GM21529 (cell line): ENCODE results near the gene MCU.
A peak's percentile ranks its signal among the peaks of the same experiment; 100 is the strongest.
"Not testable (repeated sequence)": the region's sequence is repeated elsewhere in the genome, so short reads cannot be mapped to it uniquely, and the experiment has no call there.

Source experiments
- ATAC-seq: cut with Tn5 transposase; IDR thresholded peaks from one replicate; pipeline ENCODE4 v1.9.1; 2021; ENCODE audit not compliant: unreplicated experiment

The MCU gene

GRCh38 chr10:72686430-72686829 lies 5.5 kb upstream of the MCU start:
- not testable (repeated sequence) for ATAC-seq

GRCh38 chr10:72687035-72687434 lies 4.9 kb upstream of the MCU start:
- ATAC-seq: no peak

- ATAC-seq: no peak
These were observed 3.7 kb upstream of the MCU start for GRCh38 chr10:72688208-72688651.

GRCh38 chr10:72689660-72690059 lies 2.3 kb upstream of the MCU start:
- ATAC-seq: no peak

- ATAC-seq: no peak
These were observed 1.7 kb upstream of the MCU start for GRCh38 chr10:72690071-72690755.

- no peak for ATAC-seq
These were observed 477 bp upstream of the MCU start for GRCh38 chr10:72691470-72691862.

- ATAC-seq: peak; percentile 3
These were observed 726 bp downstream of the MCU start for GRCh38 chr10:72692744-72692993.

- ATAC-seq: no peak
These were observed 1.2 kb downstream of the MCU start for GRCh38 chr10:72692994-72693781.

GRCh38 chr10:72694476-72695369 lies 2.8 kb downstream of the MCU start:
- ATAC-seq: no peak

GRCh38 chr10:72695496-72695895 lies 3.6 kb downstream of the MCU start:
- ATAC-seq: no peak

- ATAC-seq: no peak
These were observed 5.8 kb downstream of the MCU start for GRCh38 chr10:72697716-72698115.

GRCh38 chr10:72702465-72702864 lies 10.5 kb downstream of the MCU start:
- ATAC-seq: not testable (repeated sequence)

GRCh38 chr10:72702868-72703581 lies 11.1 kb downstream of the MCU start:
- ATAC-seq: peak; percentile 58

GRCh38 chr10:72704117-72704516 lies 12.2 kb downstream of the MCU start:
- no peak for ATAC-seq

- ATAC-seq: no peak
These were observed 17.1 kb downstream of the MCU start for GRCh38 chr10:72709041-72709440.

GRCh38 chr10:72712136-72712535 lies 20.2 kb downstream of the MCU start:
- ATAC-seq: no peak

GRCh38 chr10:72719941-72720592 lies 28.1 kb downstream of the MCU start:
- ATAC-seq: no peak

GRCh38 chr10:72720814-72721660 lies 29.1 kb downstream of the MCU start:
- ATAC-seq: no peak

- no peak for ATAC-seq
These were observed 35.2 kb downstream of the MCU start for GRCh38 chr10:72727130-72727529.

GRCh38 chr10:72728462-72728861 lies 36.5 kb downstream of the MCU start:
- ATAC-seq: no peak
